Type B pancreatic cell (in vitro differentiated cells): ENCODE results near the gene TLCD1. TPM values are rescaled to one million over a fixed set of nuclear protein-coding genes. Genes with fewer than 3 reads are reported as not detected.

Experiments used
- DNase-seq: peaks from one replicate; pipeline ENCODE4 v3.0.0; 2021; ENCODE audit warnings: mixed read lengths; ENCODE audit not compliant: unreplicated experiment; ENCODE audit errors: extremely low spot score
- H3K27ac Mint-ChIP-seq: 2 replicates; pipeline ENCODE4 v1.8.0; 2021; ENCODE audit warnings: mild to moderate bottlenecking, mixed read lengths
- H3K27me3 Mint-ChIP-seq: 2 replicates; pipeline ENCODE4 v1.8.0; 2021; ENCODE audit warnings: mixed read lengths
- H3K36me3 Mint-ChIP-seq: 2 replicates; pipeline ENCODE4 v1.8.0; 2021; ENCODE audit warnings: mixed read lengths
- H3K4me1 Mint-ChIP-seq: one replicate; pipeline ENCODE4 v1.8.0; 2021; ENCODE audit warnings: mixed read lengths; ENCODE audit not compliant: unreplicated experiment
- H3K4me3 Mint-ChIP-seq: 2 replicates; pipeline ENCODE4 v1.8.0; 2021; ENCODE audit warnings: mild to moderate bottlenecking, mixed read lengths
- H3K9me3 Mint-ChIP-seq: 2 replicates; pipeline ENCODE4 v1.8.0; 2021; ENCODE audit warnings: mixed read lengths
- CTCF ChIP-seq: fragments of 200-600 bp; sonication (generic); conservative IDR thresholded peaks from 2 replicates; pipeline ENCODE4 v1.5.0; 2021; ENCODE audit warnings: antibody characterized with exemption, mild to moderate bottlenecking
- total RNA-seq: library from RNA; stranded (reverse); gene quantifications from 2 replicates; pipeline ENCODE4 v1.2.1, GENCODE V29; 2021; ENCODE audit warnings: low replicate concordance

The TLCD1 gene
- total RNA-seq, 1 donor from 2014 or later, result 18.6 TPM

- Mint-ChIP-seq H3K9me3 (no peaks in the 10 kb centered on the region), H3K36me3 (peaks cover 3% of the 10 kb centered on the region), H3K27me3 (no peaks in the 10 kb centered on the region), H3K4me3 (peak overlapping the region; percentile 95), H3K27ac (peak overlapping the region; percentile 98), H3K4me1 (peaks cover 4% of the 10 kb centered on the region)
- no peak for TF ChIP-seq CTCF
- peak; percentile 80 for DNase-seq
Observed at GRCh38 chr17:28744972-28745785, 19.1 kb upstream of the TLCD1 start.

- Mint-ChIP-seq H3K9me3 (no peaks in the 10 kb centered on the region), H3K4me1 (no peaks in the 10 kb centered on the region), H3K36me3 (peaks cover 4% of the 10 kb centered on the region), H3K27me3 (no peaks in the 10 kb centered on the region), H3K27ac (peak overlapping the region; percentile 98), H3K4me3 (peak overlapping the region; percentile 95)
- TF ChIP-seq CTCF, result no peak
- DNase-seq, result peak; percentile 89
Observed at GRCh38 chr17:28744104-28744971, 18.3 kb upstream of the TLCD1 start.

GRCh38 chr17:28743243-28744103 lies 17.4 kb upstream of the TLCD1 start, which contains the start of gene TRAF4:
TRAF4 (plus strand) TSS chr17:28744011; CDS start chr17:28744113, 102 bp downstream.
- Mint-ChIP-seq H3K36me3 (peaks cover 4% of the 10 kb centered on the region), H3K27me3 (no peaks in the 10 kb centered on the region), H3K27ac (peak within 1 kb of the TSS; percentile 99), H3K9me3 (no peaks in the 10 kb centered on the region), H3K4me3 (peak within 1 kb of the TSS; percentile 95), H3K4me1 (peaks cover under 1% of the 10 kb centered on the region)
- TF ChIP-seq CTCF, result peak; percentile 38
- peak; percentile 85 for DNase-seq

- Mint-ChIP-seq H3K9me3 (no peaks in the 10 kb centered on the region), H3K27me3 (no peaks in the 10 kb centered on the region), H3K27ac (peak overlapping the region; percentile 99), H3K36me3 (peaks cover 10% of the 10 kb centered on the region), H3K4me1 (peaks cover 6% of the 10 kb centered on the region), H3K4me3 (no peak overlapping the region)
- DNase-seq, result no peak
- TF ChIP-seq CTCF, result no peak
Observed at GRCh38 chr17:28741358-28742349, 15.6 kb upstream of the TLCD1 start.
